HepG2 (cell line): ENCODE data around the gene GPR137. TPM values are rescaled to one million over a fixed set of nuclear protein-coding genes. Genes with fewer than 3 reads are reported as not detected.

Source experiments
- ATAD3A ChIP-seq: sonication (generic); formaldehyde crosslinking; IDR thresholded peaks from 2 replicates; pipeline ENCODE4 v1.4.0; 2020; ENCODE audit warnings: missing genetic modification reagents
- ATF1 ChIP-seq: IDR thresholded peaks from 2 replicates; pipeline ENCODE4 v1.6.1; 2016; ENCODE audit warnings: mild to moderate bottlenecking, control low read depth
- ATRX ChIP-seq: sonication (generic); formaldehyde crosslinking; IDR thresholded peaks from 2 replicates; pipeline ENCODE4 v1.4.0; 2020; ENCODE audit warnings: missing genetic modification reagents, borderline replicate concordance
- DR1 ChIP-seq: sonication (generic); formaldehyde crosslinking; IDR thresholded peaks from 2 replicates; pipeline ENCODE4 v1.8.0; 2021; ENCODE audit warnings: mild to moderate bottlenecking, missing genetic modification reagents, inconsistent platforms
- FLYWCH1 ChIP-seq: sonication (generic); formaldehyde crosslinking; IDR thresholded peaks from 2 replicates; pipeline ENCODE4 v1.8.1; 2023; ENCODE audit warnings: mild to moderate bottlenecking, missing genetic modification reagents
- GATAD2A ChIP-seq: IDR thresholded peaks from 2 replicates; pipeline ENCODE4 v1.6.1; 2016
- HDAC2 ChIP-seq: sonication (generic); formaldehyde crosslinking; IDR thresholded peaks from 2 replicates; pipeline ENCODE4 v1.4.0; 2020; ENCODE audit warnings: missing genetic modification reagents
- HOXA5 ChIP-seq: sonication (generic); formaldehyde crosslinking; IDR thresholded peaks from 2 replicates; pipeline ENCODE4 v1.4.0; 2020; ENCODE audit warnings: missing genetic modification reagents
- IRF1 ChIP-seq: sonication (generic); formaldehyde crosslinking; IDR thresholded peaks from 2 replicates; pipeline ENCODE4 v1.4.0; 2020; ENCODE audit warnings: low read depth, mild to moderate bottlenecking, missing genetic modification reagents
- MEIS2 ChIP-seq: sonication (generic); formaldehyde crosslinking; IDR thresholded peaks from 2 replicates; pipeline ENCODE4 v1.9.0; 2021; ENCODE audit warnings: mild to moderate bottlenecking, missing genetic modification reagents
- MTA3 ChIP-seq: sonication (generic); formaldehyde crosslinking; IDR thresholded peaks from 2 replicates; pipeline ENCODE4 v1.4.0; 2020; ENCODE audit warnings: missing genetic modification reagents
- MYPOP ChIP-seq: sonication (generic); formaldehyde crosslinking; IDR thresholded peaks from 2 replicates; pipeline ENCODE4 v1.8.1; 2023; ENCODE audit warnings: mild to moderate bottlenecking, moderate library complexity, missing genetic modification reagents
- NR0B2 ChIP-seq: sonication (generic); formaldehyde crosslinking; IDR thresholded peaks from 2 replicates; pipeline ENCODE4 v1.4.0; 2020; ENCODE audit warnings: mild to moderate bottlenecking, missing genetic modification reagents
- PRDM15 ChIP-seq: sonication (generic); formaldehyde crosslinking; IDR thresholded peaks from 2 replicates; pipeline ENCODE4 v1.4.0; 2020; ENCODE audit warnings: missing genetic modification reagents
- REXO4 ChIP-seq: sonication (generic); formaldehyde crosslinking; IDR thresholded peaks from 2 replicates; pipeline ENCODE4 v1.8.0; 2022; ENCODE audit warnings: missing genetic modification reagents, mild to moderate bottlenecking, borderline replicate concordance
- SNAPC2 ChIP-seq: sonication (generic); formaldehyde crosslinking; IDR thresholded peaks from 2 replicates; pipeline ENCODE4 v1.8.1; 2022; ENCODE audit warnings: mild to moderate bottlenecking, missing genetic modification reagents
- ZNF224 ChIP-seq: sonication (generic); formaldehyde crosslinking; IDR thresholded peaks from 2 replicates; pipeline ENCODE4 v1.5.0; 2020; ENCODE audit warnings: mild to moderate bottlenecking, missing genetic modification reagents
- ZNF230 ChIP-seq: sonication (generic); formaldehyde crosslinking; IDR thresholded peaks from 2 replicates; pipeline ENCODE4 v1.4.0; 2020; ENCODE audit warnings: mild to moderate bottlenecking, missing genetic modification reagents
- ZNF296 ChIP-seq: sonication (generic); formaldehyde crosslinking; conservative IDR thresholded peaks from 2 replicates; pipeline ENCODE4 v1.5.0; 2020; ENCODE audit warnings: mild to moderate bottlenecking, missing genetic modification reagents
- ZNF749 ChIP-seq: sonication (generic); formaldehyde crosslinking; IDR thresholded peaks from 2 replicates; pipeline ENCODE4 v1.8.0; 2022; ENCODE audit warnings: mild to moderate bottlenecking, missing genetic modification reagents, moderate library complexity, borderline replicate concordance
- ZNF777 ChIP-seq: sonication (generic); formaldehyde crosslinking; IDR thresholded peaks from 2 replicates; pipeline ENCODE4 v1.4.0; 2020; ENCODE audit warnings: missing genetic modification reagents
- polyA plus RNA-seq, 8 experiments: library from polyadenylated mRNA; depleted of rRNA in 3 of 8; stranded (reverse) in 7 of 8; unstranded in 1 of 8; fragments of >200 nt; fragmentation: Illumina TruSeq in 4 of 8; extraction: Trizol in 4 of 8; gene quantifications; 2 replicates each; pipeline versions ENCODE4 v1.2.1 to v1.2.3, GENCODE V29; 2011 to 2016; ENCODE audit warnings: low read depth in 4 of 8, missing spikeins in 1 of 8, mixed read lengths in 1 of 8; ENCODE audit not compliant: insufficient read depth in 1 of 8
- total RNA-seq, 5 experiments: library from RNA; depleted of rRNA; stranded (reverse); fragments of >200 nt; fragmentation: Illumina TruSeq; extraction: Trizol; gene quantifications; 2 replicates each; pipeline ENCODE4 v1.2.3, GENCODE V29; 2016; ENCODE audit warnings: low read depth in 1 of 5
- TF ChIP-seq, protein P1 (sequence below): sonication (generic); formaldehyde crosslinking; IDR thresholded peaks from 2 replicates; pipeline ENCODE4 v1.4.0; 2020; ENCODE audit warnings: mild to moderate bottlenecking, low read depth, missing genetic modification reagents
- TF ChIP-seq, protein P2 (sequence below): sonication (generic); formaldehyde crosslinking; IDR thresholded peaks from 2 replicates; pipeline ENCODE4 v1.8.0; 2022; ENCODE audit warnings: low read depth, missing genetic modification reagents

The GPR137 gene
- total and polyA plus RNA-seq, 2 of the 13 experiments (the other 11 are each of a cell fraction or from before 2014, with no cell fraction given): 8.5 to 13.2 TPM

DNA sequence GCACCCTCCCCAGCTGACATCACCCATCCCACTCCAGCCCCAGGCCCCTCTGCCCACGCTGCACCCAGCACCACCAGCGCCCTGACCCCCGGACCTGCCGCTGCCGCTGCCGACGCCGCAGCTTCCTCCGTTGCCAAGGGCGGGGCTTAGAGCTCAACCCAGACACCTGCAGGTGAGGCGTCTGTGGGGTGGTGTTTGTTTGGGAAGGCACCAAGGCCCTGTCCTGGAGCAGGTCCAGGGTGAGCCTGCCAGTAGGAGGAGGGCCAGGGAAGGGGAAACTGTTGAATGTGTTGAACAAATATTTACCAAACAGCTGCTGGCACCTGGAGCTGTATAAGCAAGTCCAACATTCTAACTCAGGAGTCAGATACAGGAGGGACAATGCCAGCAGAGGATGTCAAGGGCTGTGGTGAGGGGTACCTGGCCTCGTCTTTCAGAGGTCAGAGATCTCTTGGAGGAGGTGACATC lies 48.1 kb upstream of the GPR137 start (continued):
- no peak for TF ChIP-seq SNAPC2
- TF ChIP-seq ATAD3A (CRISPR knock-in tag): no peak
- no peak for TF ChIP-seq ZNF777 (CRISPR knock-in tag)
- TF ChIP-seq MEIS2 (CRISPR knock-in tag): no peak; the same call in 1 of the 2 replicates
- no peak for TF ChIP-seq ATRX (CRISPR knock-in tag)
- TF ChIP-seq ZNF296 (CRISPR knock-in tag): no peak
- no peak for TF ChIP-seq NR0B2 (CRISPR knock-in tag)
- no peak for TF ChIP-seq ZNF230 (CRISPR knock-in tag)
- TF ChIP-seq ZNF224 (CRISPR knock-in tag): no peak
- TF ChIP-seq PRDM15 (CRISPR knock-in tag): no peak
- no peak for TF ChIP-seq REXO4
- TF ChIP-seq HDAC2 (CRISPR knock-in tag): peak; percentile 75; the same call in 1 of the 2 replicates
- TF ChIP-seq MYPOP (CRISPR knock-in tag): no peak
- peak; percentile 83 for TF ChIP-seq GATAD2A
- no peak for TF ChIP-seq FLYWCH1 (CRISPR knock-in tag)
- TF ChIP-seq IRF1 (CRISPR knock-in tag): no peak
- TF ChIP-seq, protein P1, sequence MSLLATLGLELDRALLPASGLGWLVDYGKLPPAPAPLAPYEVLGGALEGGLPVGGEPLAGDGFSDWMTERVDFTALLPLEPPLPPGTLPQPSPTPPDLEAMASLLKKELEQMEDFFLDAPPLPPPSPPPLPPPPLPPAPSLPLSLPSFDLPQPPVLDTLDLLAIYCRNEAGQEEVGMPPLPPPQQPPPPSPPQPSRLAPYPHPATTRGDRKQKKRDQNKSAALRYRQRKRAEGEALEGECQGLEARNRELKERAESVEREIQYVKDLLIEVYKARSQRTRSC (CRISPR knock-in tag): no peak
- TF ChIP-seq ZNF749 (CRISPR knock-in tag): no peak
- no peak for TF ChIP-seq MTA3
- TF ChIP-seq, protein P2, sequence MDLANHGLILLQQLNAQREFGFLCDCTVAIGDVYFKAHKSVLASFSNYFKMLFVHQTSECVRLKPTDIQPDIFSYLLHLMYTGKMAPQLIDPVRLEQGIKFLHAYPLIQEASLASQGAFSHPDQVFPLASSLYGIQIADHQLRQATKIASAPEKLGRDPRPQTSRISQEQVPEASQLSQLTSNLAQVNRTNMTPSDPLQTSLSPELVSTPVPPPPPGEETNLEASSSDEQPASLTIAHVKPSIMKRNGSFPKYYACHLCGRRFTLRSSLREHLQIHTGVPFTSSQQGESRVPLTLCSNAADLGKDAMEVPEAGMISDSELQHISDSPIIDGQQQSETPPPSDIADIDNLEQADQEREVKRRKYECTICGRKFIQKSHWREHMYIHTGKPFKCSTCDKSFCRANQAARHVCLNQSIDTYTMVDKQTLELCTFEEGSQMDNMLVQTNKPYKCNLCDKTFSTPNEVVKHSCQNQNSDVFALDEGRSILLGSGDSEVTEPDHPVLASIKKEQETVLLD (CRISPR knock-in tag): peak; percentile 62
- TF ChIP-seq DR1: peak; percentile 40; the same call in 1 of the 2 replicates
- TF ChIP-seq HOXA5 (CRISPR knock-in tag): no peak
- no peak for TF ChIP-seq ATF1 (CRISPR knock-in tag)
